MM.1S (cell line): ENCODE data around the gene CLCN7.

Source experiments
- CTCF ChIP-seq: fragments of 300-600 bp; sonication (generic); IDR thresholded peaks from 2 replicates; pipeline ENCODE4 v1.5.1; 2016; ENCODE audit warnings: antibody characterized with exemption, low read length, mixed read lengths
- EZH2 ChIP-seq: fragments of 300-600 bp; sonication (generic); optimal IDR thresholded peaks from 2 replicates; pipeline ENCODE3; 2017; ENCODE audit warnings: low read depth, mild to moderate bottlenecking, antibody characterized with exemption, low read length, mixed read lengths
- EZH2phosphoT487 ChIP-seq: fragments of 300-600 bp; sonication (generic); IDR thresholded peaks from 2 replicates; pipeline ENCODE4 v1.6.1; 2018; ENCODE audit warnings: antibody characterized with exemption, low read length

GRCh38 chr16:1434644-1435592 is 39.9 kb downstream of the CLCN7 start:
- TF ChIP-seq CTCF (no peak), EZH2phosphoT487 (no peak), EZH2 (no peak)
